Tibial nerve (tissue), 4 donors: ENCODE measurements around the gene CERS6. TPM values are rescaled to one million over a fixed set of nuclear protein-coding genes. Genes with fewer than 3 reads are reported as not detected.
"Not testable (repeated sequence)": the region's sequence is repeated elsewhere in the genome, so short reads cannot be mapped to it uniquely, and the experiment has no call there.

Source experiments
- DNase-seq, 2 donors: peaks; one replicate each; pipeline ENCODE4 v3.0.0-alpha.2; 2019; ENCODE audit warnings: low spot score in 2 of 2
- H3K27ac ChIP-seq, 4 donors: fragments of 200-600 bp; sonication (generic) in 3 of 4; one replicate each; pipeline ENCODE4 v1.5.1; 2017 to 2019; ENCODE audit warnings: mild to moderate bottlenecking in 1 of 4
- H3K27me3 ChIP-seq, 2 donors: fragments of 200-600 bp; sonication (generic) in 1 of 2; one replicate each; pipeline versions ENCODE4 v1.5.1 to v1.6.0; 2017 to 2019
- H3K36me3 ChIP-seq, 3 donors: fragments of 200-600 bp; sonication (generic); one replicate each; pipeline ENCODE4 v1.5.1; 2018 to 2019
- H3K4me1 ChIP-seq, 4 donors: fragments of 200-600 bp; sonication (generic) in 3 of 4; one replicate each; pipeline ENCODE4 v1.5.1; 2017 to 2019
- H3K4me3 ChIP-seq, 4 donors: fragments of 200-600 bp; sonication (generic) in 3 of 4; one replicate each; pipeline ENCODE4 v1.5.1; 2017 to 2019; ENCODE audit warnings: mild to moderate bottlenecking in 1 of 4, moderate library complexity in 1 of 4
- H3K9me3 ChIP-seq, 4 donors: fragments of 200-600 bp; sonication (generic) in 3 of 4; one replicate each; pipeline ENCODE4 v1.5.1; 2017 to 2019
- EP300 ChIP-seq, 2 donors: sonication (generic); formaldehyde crosslinking; IDR thresholded peaks; one replicate each; pipeline ENCODE4 v1.6.1; 2017; ENCODE audit warnings: antibody characterized with exemption in 2 of 2, mild to moderate bottlenecking in 1 of 2
- POLR2A ChIP-seq, 2 donors: fragments of 450-650 bp; IDR thresholded peaks; one replicate each; pipeline ENCODE4 v1.6.1; 2017; ENCODE audit warnings: antibody characterized with exemption in 2 of 2, mild to moderate bottlenecking in 2 of 2, moderate library complexity in 2 of 2
- WGBS, 2 donors: methylation state at CpG; one replicate each; pipeline ENCODE4 v1.1.5; 2018; 5-methylcytosine and 5-hydroxymethylcytosine counted together
- total RNA-seq, 4 donors: library from RNA; depleted of rRNA; stranded (reverse); fragments of >200 nt; gene quantifications; one replicate each; pipeline ENCODE4 v1.1.0, GENCODE V29; 2016
- TF ChIP-seq, protein P1 (sequence below), 5 experiments: fragments of 200-600 bp in 3 of 5; fragments of 450-650 bp in 2 of 5; sonication (generic) in 3 of 5; IDR thresholded peaks; one replicate each; pipeline ENCODE4 v1.5.1; 2016 to 2019; ENCODE audit warnings: antibody characterized with exemption in 5 of 5, mild to moderate bottlenecking in 3 of 5, moderate library complexity in 2 of 5

The CERS6 gene, protein sequence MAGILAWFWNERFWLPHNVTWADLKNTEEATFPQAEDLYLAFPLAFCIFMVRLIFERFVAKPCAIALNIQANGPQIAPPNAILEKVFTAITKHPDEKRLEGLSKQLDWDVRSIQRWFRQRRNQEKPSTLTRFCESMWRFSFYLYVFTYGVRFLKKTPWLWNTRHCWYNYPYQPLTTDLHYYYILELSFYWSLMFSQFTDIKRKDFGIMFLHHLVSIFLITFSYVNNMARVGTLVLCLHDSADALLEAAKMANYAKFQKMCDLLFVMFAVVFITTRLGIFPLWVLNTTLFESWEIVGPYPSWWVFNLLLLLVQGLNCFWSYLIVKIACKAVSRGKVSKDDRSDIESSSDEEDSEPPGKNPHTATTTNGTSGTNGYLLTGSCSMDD
- total RNA-seq: 10 to 100 TPM; 37.7 to 38.7 (median 37.8) TPM

DNA sequence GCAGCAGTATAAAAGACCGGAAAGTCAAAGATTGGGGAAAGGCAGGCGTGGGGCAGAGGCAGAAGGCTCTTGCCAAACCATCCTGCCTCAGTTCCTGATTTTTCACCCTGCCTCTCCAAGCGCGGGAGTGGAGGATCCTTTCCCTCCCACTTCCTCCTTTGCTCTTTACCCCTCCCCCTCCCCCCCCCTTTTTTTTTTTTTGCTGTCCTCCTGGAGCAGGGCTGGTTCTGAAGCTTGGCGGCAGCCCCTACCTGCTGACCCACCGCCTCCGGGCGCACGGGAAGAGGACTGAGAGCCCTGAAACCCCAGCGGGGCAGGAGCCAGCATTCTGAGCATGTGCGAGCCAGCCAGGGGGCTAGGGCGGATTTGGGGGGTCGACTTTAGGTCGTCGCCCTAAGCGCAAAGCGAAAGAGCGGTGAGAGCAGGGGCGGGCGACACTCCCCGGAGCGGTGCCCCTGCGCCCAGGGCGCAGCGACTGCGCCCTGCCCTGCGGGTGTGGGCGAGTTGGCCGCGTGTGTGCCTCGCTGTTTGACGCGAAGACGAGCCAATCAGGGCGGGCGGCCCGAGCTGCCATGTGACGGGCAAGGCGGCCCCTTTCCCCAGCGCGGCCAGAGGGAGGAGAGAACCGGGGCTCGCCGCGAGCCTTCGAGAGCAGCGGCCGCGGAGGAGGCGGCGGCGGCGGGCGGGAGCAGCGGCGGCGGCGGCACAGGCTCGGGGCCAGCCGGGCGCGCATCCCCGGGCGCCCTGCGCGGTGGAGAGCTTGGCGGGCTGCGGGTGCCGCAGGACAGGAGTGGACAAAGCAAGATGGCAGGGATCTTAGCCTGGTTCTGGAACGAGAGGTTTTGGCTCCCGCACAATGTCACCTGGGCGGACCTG is at the start of gene CERS6:
Gene CERS6, plus strand, starts transcription at position 628 of the 876 bp plus-strand sequence. Its CDS starts 177 bp downstream, at position 805.
- no peaks in the 10 kb centered on the region for H3K27me3 ChIP-seq
- peak; percentile 90 to 93 for DNase-seq
- H3K9me3 ChIP-seq: peaks cover 0 to 5% (median 0%) of the 10 kb centered on the region in 4 donors
- H3K27ac ChIP-seq: peak within 1 kb of the TSS; percentile 43 to 88 (median 82)
- TF ChIP-seq, protein P1, sequence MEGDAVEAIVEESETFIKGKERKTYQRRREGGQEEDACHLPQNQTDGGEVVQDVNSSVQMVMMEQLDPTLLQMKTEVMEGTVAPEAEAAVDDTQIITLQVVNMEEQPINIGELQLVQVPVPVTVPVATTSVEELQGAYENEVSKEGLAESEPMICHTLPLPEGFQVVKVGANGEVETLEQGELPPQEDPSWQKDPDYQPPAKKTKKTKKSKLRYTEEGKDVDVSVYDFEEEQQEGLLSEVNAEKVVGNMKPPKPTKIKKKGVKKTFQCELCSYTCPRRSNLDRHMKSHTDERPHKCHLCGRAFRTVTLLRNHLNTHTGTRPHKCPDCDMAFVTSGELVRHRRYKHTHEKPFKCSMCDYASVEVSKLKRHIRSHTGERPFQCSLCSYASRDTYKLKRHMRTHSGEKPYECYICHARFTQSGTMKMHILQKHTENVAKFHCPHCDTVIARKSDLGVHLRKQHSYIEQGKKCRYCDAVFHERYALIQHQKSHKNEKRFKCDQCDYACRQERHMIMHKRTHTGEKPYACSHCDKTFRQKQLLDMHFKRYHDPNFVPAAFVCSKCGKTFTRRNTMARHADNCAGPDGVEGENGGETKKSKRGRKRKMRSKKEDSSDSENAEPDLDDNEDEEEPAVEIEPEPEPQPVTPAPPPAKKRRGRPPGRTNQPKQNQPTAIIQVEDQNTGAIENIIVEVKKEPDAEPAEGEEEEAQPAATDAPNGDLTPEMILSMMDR (IDR thresholded peaks at IDR 0.05): peak in 1 of 5 experiments; percentile 51
- TF ChIP-seq POLR2A (IDR thresholded peaks at IDR 0.05) (peak; percentile 87 to 91), EP300 (IDR thresholded peaks at IDR 0.05) (peak; percentile 30 to 89)
- 1 to 3% methylated on average over 35 to 47 of the region's 72 CpGs for WGBS, 2 donors
- no peaks in the 10 kb centered on the region for H3K36me3 ChIP-seq
- H3K4me3 ChIP-seq: peak within 1 kb of the TSS; percentile 41 to 79 (median 70)
- H3K4me1 ChIP-seq: peaks cover 0 to 21% (median 8%) of the 10 kb centered on the region in 4 donors

DNA sequence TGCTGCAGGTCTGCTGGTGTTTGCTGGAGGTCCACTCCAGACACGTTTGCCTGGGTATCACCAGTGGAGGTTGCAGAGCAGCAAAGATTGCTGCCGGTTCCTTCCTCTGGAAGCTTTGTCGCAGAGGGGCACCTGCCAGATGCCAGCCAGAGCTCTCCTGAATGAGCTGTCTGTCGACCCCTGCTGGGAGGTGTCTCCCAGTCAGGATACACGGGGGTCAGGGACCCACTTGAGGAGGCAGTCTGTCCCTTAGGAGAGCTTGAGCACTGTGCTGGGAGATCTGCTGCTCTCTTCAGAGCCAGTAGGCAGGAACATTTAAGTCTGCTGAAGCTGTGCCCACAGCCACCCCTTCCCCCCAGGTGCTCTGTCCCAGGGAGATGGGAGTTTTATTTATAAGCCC is 43.8 kb upstream of the CERS6 start:
- H3K9me3 ChIP-seq: peaks cover 0 to 16% (median 0%) of the 10 kb centered on the region in 4 donors
- not testable (repeated sequence) for H3K4me3 ChIP-seq, H3K4me1 ChIP-seq, H3K27me3 ChIP-seq, H3K36me3 ChIP-seq, DNase-seq, H3K27ac ChIP-seq
- 84 to 85% methylated on average over 4 of the region's 5 CpGs for WGBS, 2 donors

DNA sequence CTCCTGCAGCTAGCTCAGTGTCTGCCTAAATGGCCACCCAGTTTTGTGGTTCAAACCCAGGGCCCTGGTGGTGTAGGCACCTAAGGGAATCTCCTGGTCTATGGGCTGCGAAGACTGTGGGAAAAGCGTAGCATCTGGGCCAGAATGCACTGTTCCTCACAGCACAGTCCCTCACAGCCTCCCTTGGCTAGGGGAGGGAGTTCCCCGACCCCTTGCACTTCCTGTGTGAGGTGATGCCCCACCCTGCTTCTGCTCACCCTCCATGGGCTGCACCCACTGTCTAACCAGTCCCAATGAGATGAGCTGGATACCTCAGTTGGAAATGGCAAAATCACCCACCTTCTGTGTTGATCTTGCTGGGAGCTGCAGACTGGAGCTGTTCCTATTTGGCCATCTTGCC is 43.0 kb upstream of the CERS6 start:
- not testable (repeated sequence) for H3K27ac ChIP-seq, H3K27me3 ChIP-seq, H3K4me1 ChIP-seq, DNase-seq, H3K36me3 ChIP-seq, H3K4me3 ChIP-seq, H3K9me3 ChIP-seq
- 84 to 92% methylated on average over 3 of the region's 3 CpGs for WGBS, 2 donors

DNA sequence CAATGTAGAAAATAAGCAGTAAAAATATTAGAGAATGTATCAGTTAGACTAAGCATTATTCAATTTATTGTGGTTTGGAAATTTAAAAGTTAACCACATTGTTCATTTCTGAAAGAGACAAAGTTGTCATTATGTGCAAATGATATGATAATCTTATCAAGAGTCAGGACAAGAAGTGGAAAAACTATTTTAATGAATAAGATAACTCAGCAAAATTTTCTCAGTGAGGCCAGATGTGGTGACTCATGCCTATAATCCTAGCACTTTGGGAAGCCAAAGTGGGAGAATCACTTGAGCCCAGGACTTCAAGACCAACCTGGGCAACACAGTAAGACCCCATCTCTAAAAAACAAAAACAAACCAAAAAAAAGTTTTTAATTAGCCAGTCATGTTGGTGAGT is 39.5 kb upstream of the CERS6 start:
- H3K27me3 ChIP-seq: no peaks in the 10 kb centered on the region
- no peak for DNase-seq

DNA sequence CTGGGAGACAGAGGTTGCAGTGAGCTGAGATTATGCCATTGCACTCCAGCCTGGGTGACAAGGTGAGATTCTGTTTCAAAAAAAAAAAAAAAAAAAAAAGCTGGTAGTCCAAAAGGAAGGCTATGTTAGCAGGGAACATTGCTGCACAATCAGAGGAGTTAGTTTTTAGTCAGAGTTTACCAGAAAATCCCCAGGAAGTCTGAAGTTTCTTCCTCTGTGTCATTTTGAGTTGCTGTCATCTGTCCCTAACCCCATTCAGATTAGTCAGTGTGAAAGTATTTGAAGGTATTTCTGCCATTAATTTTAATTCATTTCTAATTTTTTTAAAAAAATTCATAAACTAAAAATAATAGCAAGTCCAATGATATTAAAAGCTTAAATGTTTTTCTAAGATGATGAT is 33.5 kb upstream of the CERS6 start:
- DNase-seq: no peak
- H3K27me3 ChIP-seq: no peaks in the 10 kb centered on the region
- H3K36me3 ChIP-seq: no peaks in the 10 kb centered on the region
- H3K27ac ChIP-seq: no peak overlapping the region
- no peaks in the 10 kb centered on the region for H3K9me3 ChIP-seq
- H3K4me1 ChIP-seq: no peaks in the 10 kb centered on the region
- TF ChIP-seq POLR2A (IDR thresholded peaks at IDR 0.05): no peak
- TF ChIP-seq, protein P1 (IDR thresholded peaks at IDR 0.05): no peak
- no peak for TF ChIP-seq EP300 (IDR thresholded peaks at IDR 0.05)
- no peak overlapping the region for H3K4me3 ChIP-seq

More for the DNA sequence above, 39.5 kb upstream of the CERS6 start:
- TF ChIP-seq, protein P1 (IDR thresholded peaks at IDR 0.05): no peak
- TF ChIP-seq POLR2A (IDR thresholded peaks at IDR 0.05) (no peak), EP300 (IDR thresholded peaks at IDR 0.05) (no peak)
- no peaks in the 10 kb centered on the region for H3K36me3 ChIP-seq
- no peaks in the 10 kb centered on the region for H3K9me3 ChIP-seq
- H3K27ac ChIP-seq: no peak overlapping the region
- no peaks in the 10 kb centered on the region for H3K4me1 ChIP-seq
- H3K4me3 ChIP-seq: no peak overlapping the region
